ENCODE measurements around the gene CCDC88C. TPM values are rescaled to one million over a fixed set of nuclear protein-coding genes. Genes with fewer than 3 reads are reported as not detected.

Gene CCDC88C
- total RNA-seq, 2 experiments from 2014 or later, result 269 to 287 TPM

GRCh38 chr14:91324606-91325575 is 92.7 kb downstream of the CCDC88C start:
- peaks cover 95% of the 10 kb centered on the region for H3K4me1 ChIP-seq (ENCODE audit: insufficient read depth, low read length)
- H3K9me3 ChIP-seq (ENCODE audit: control insufficient read depth in 1 of 2, insufficient read depth in 1 of 2, low read length in 2 of 2), result no peaks in the 10 kb centered on the region
- H3K27me3 Mint-ChIP-seq, result no peaks in the 10 kb centered on the region
- peaks cover 87% of the 10 kb centered on the region for H3K36me3 Mint-ChIP-seq (ENCODE audit: low read depth)
- peak overlapping the region; percentile 97 for H3K27ac Mint-ChIP-seq
- H3K4me3 ChIP-seq (ENCODE audit: low read length), result peak overlapping the region; percentile 47
- H3K27ac ChIP-seq (ENCODE audit: low read depth in 1 of 2, low read length in 2 of 2), result peak overlapping the region; percentile 93 to 95
- no peak for TF ChIP-seq CTCF (IDR thresholded peaks at IDR 0.05)
- H3K36me3 ChIP-seq (ENCODE audit: insufficient read depth, low read length), result peaks cover 94% of the 10 kb centered on the region
- H3K4me3 Mint-ChIP-seq, result peak overlapping the region; percentile 81
- ATAC-seq (ENCODE audit: poor library complexity), result no peak
- H3K27me3 ChIP-seq (ENCODE audit: control insufficient read depth in 1 of 2, insufficient read depth in 2 of 2, low read length in 2 of 2), result no peaks in the 10 kb centered on the region
- CTCF ChIA-PET, result interaction anchor here (1.0 to 4.9 kb wide), 6 partner anchors 10 to 102 kb away, joined by 3 to 53 read pairs (median 12); partner anchors contain the start of gene CCDC88C
- POLR2A ChIA-PET, result interaction anchor here (0.6 to 4.6 kb wide), 11 partner anchors 9 to 543 kb away, joined by 3 to 49 read pairs (median 4); partner anchors contain the start of gene CCDC88C
- H3K4me1 Mint-ChIP-seq (ENCODE audit: low read depth), result peaks cover 81% of the 10 kb centered on the region
- H3K9me3 Mint-ChIP-seq, result no peaks in the 10 kb centered on the region
- DNase-seq, result peak in 3 of 14 experiments; percentile 25 to 45 (median 26)
- intact Hi-C loops (cut with DNase I, micrococcal nuclease), result loop anchor here (1.0 to 5.0 kb wide), 3 partner anchors 9 to 152 kb away; no protein-coding TSS in a partner anchor

- no peaks in the 10 kb centered on the region for H3K27me3 ChIP-seq (ENCODE audit: control insufficient read depth in 1 of 2, insufficient read depth in 2 of 2, low read length in 2 of 2)
- intact Hi-C loops (cut with DNase I, micrococcal nuclease), result loop anchor here (1.0 to 5.0 kb wide), 8 partner anchors 8 to 186 kb away; partner anchors contain the start of gene PPP4R3A (in 1 of the 2)
- Mint-ChIP-seq H3K36me3 (ENCODE audit: low read depth) (peaks cover 91% of the 10 kb centered on the region), H3K4me3 (peak overlapping the region; percentile 81), H3K4me1 (ENCODE audit: low read depth) (peaks cover 80% of the 10 kb centered on the region), H3K27me3 (no peaks in the 10 kb centered on the region), H3K9me3 (no peaks in the 10 kb centered on the region), H3K27ac (peak overlapping the region; percentile 97)
- peak overlapping the region; percentile 47 for H3K4me3 ChIP-seq (ENCODE audit: low read length)
- TF ChIP-seq CTCF (IDR thresholded peaks at IDR 0.05), result peak; percentile 95
- POLR2A ChIA-PET, result interaction anchor here (0.6 to 4.6 kb wide), 23 partner anchors 8 to 263 kb away, joined by 3 to 49 read pairs (median 5); partner anchors contain the start of genes CCDC88C, PPP4R3A and RPS6KA5
- H3K36me3 ChIP-seq (ENCODE audit: insufficient read depth, low read length), result peaks cover 94% of the 10 kb centered on the region
- peak; percentile 80 for ATAC-seq (ENCODE audit: poor library complexity)
- no peaks in the 10 kb centered on the region for H3K9me3 ChIP-seq (ENCODE audit: control insufficient read depth in 1 of 2, insufficient read depth in 1 of 2, low read length in 2 of 2)
- peak overlapping the region; percentile 93 to 95 for H3K27ac ChIP-seq (ENCODE audit: low read depth in 1 of 2, low read length in 2 of 2)
- CTCF ChIA-PET, result interaction anchor here (0.5 to 4.9 kb wide), 40 partner anchors 9 to 1667 kb away, joined by 3 to 53 read pairs (median 4); partner anchors contain the start of gene CCDC88C
- peaks cover 97% of the 10 kb centered on the region for H3K4me1 ChIP-seq (ENCODE audit: insufficient read depth, low read length)
- peak; percentile 87 to 97 (median 92) for DNase-seq
These were observed 93.7 kb downstream of the CCDC88C start for GRCh38 chr14:91323671-91324605.
